AG09319 (cell line): ENCODE results near the gene SOS2.
"Not testable (repeated sequence)": the region's sequence is repeated elsewhere in the genome, so short reads cannot be mapped to it uniquely, and the experiment has no call there.

Experiments
- DNase-seq: peaks from one replicate; pipeline ENCODE4 v3.0.0-alpha.2; 2010; ENCODE audit warnings: low read depth; ENCODE audit errors: extremely low read depth
- TF ChIP-seq, protein P1 (sequence below): IDR thresholded peaks from 2 replicates; pipeline ENCODE4 v1.5.1; 2011; ENCODE audit warnings: low read depth, mild to moderate bottlenecking, inconsistent platforms, low read length, moderate library complexity

The SOS2 gene

DNA sequence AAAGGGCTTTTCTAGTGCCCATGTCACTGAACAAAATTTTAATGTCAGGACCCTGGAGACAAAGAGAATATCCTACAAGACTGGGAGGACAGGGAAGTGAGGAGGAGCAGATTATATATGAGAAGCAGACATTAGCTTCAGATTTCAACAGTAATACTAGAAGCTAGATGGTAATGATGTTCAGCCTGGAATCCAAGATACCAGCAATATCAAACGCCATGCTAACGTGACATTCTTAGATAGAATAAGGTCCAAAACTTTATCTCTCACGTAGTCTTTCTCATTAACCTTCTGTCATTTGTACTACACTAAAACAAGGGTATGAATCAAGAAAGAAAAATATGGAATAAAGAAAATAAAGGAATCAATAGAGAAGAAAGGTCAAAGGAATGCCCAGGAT is 18.7 kb downstream of the SOS2 start:
- DNase-seq: no peak
- TF ChIP-seq, protein P1, sequence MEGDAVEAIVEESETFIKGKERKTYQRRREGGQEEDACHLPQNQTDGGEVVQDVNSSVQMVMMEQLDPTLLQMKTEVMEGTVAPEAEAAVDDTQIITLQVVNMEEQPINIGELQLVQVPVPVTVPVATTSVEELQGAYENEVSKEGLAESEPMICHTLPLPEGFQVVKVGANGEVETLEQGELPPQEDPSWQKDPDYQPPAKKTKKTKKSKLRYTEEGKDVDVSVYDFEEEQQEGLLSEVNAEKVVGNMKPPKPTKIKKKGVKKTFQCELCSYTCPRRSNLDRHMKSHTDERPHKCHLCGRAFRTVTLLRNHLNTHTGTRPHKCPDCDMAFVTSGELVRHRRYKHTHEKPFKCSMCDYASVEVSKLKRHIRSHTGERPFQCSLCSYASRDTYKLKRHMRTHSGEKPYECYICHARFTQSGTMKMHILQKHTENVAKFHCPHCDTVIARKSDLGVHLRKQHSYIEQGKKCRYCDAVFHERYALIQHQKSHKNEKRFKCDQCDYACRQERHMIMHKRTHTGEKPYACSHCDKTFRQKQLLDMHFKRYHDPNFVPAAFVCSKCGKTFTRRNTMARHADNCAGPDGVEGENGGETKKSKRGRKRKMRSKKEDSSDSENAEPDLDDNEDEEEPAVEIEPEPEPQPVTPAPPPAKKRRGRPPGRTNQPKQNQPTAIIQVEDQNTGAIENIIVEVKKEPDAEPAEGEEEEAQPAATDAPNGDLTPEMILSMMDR: no peak

- no peak for DNase-seq
- TF ChIP-seq, protein P1: no peak
These were observed 21.3 kb downstream of the SOS2 start for GRCh38 chr14:50210074-50210473.

- no peak for DNase-seq
- TF ChIP-seq, protein P1: no peak
These were observed 32.9 kb downstream of the SOS2 start for GRCh38 chr14:50198499-50198898.

DNA sequence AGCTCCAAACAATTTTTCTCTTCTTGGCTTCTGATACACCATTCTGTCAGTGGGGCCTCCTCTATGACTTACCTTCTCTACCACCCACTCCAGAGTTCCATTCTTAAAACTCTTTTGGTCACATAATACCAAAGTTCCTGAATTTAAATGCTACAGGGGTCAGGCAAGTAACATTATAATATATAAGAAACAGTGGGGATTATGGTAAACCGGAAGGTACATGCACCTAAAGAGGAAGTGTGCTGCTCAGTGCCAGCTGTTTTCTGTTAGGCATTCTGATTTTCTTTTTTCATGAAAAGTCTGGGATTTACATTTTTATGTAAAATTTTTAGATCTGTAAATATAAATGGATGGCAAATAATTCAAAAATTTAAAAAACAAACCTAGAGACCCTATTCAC is 39.9 kb downstream of the SOS2 start:
- TF ChIP-seq, protein P1: no peak
- no peak for DNase-seq

DNA sequence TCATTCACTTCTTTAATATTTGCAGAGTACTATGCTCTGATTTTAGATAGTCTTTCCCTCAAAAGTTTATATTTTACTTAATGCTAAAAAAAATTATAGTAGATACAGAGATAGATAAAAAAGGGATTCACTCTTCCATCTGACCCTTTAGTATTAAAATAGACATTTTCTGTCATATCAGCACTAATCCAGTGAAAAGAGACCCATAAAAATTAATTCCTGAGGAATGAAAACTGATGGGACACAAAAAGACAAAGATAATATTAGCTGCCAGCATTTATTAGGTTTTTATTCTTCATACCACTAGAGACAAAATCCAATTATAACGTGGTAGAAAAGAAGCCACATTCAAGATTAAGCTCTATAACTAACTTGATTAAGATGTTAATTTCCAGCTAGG is 45.3 kb downstream of the SOS2 start:
- TF ChIP-seq, protein P1: no peak
- no peak for DNase-seq

- TF ChIP-seq, protein P1: no peak
- no peak for DNase-seq
These were observed 57.5 kb downstream of the SOS2 start for GRCh38 chr14:50173891-50174290.

DNA sequence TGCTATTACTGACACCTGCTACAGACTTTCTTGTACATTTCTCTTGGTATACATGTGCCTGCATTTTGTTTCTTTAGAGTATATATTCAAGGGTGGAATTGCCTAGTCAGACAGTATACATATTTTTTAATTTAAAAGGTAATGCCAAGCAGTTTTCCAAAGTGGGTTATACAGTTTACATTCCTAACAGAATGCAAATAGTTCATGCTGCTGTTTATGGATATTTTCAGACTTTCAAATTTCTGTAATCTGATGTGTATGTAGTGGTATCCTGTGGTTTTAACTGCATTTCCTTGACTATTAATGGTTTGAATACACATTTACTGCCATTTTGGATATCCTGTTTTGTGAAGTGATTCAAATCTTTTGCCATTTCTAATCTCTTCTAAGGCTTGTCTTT is 59.5 kb downstream of the SOS2 start:
- TF ChIP-seq, protein P1: no peak
- no peak for DNase-seq

- DNase-seq: not testable (repeated sequence)
These were observed 64.0 kb downstream of the SOS2 start for GRCh38 chr14:50167381-50167780.
